ENCODE measurements around the gene ARMC8.

ARMC8 gene

GRCh38 chr3:138242466-138242865 is 55.4 kb downstream of the ARMC8 start:
- DNase-seq (ENCODE audit: insufficient read length, low spot score), result no peak
- FAIRE-seq, result no peak
- no peak for TF ChIP-seq CTCF (IDR thresholded peaks at IDR 0.05; ENCODE audit: insufficient read depth, missing control alignments)

- no peak for TF ChIP-seq CTCF (IDR thresholded peaks at IDR 0.05; ENCODE audit: insufficient read depth, missing control alignments)
- FAIRE-seq, result no peak
- DNase-seq (ENCODE audit: insufficient read length, low spot score), result no peak
Observed at GRCh38 chr3:138245026-138245425, 57.9 kb downstream of the ARMC8 start.

- no peak for TF ChIP-seq CTCF (IDR thresholded peaks at IDR 0.05; ENCODE audit: insufficient read depth, missing control alignments)
- DNase-seq (ENCODE audit: insufficient read length, low spot score), result no peak
- FAIRE-seq, result no peak
Observed at GRCh38 chr3:138249636-138250035, 62.5 kb downstream of the ARMC8 start.

GRCh38 chr3:138253609-138254008 is 66.5 kb downstream of the ARMC8 start:
- no peak for TF ChIP-seq CTCF (IDR thresholded peaks at IDR 0.05; ENCODE audit: insufficient read depth, missing control alignments)
- no peak for DNase-seq (ENCODE audit: insufficient read length, low spot score)
- no peak for FAIRE-seq

- DNase-seq (ENCODE audit: insufficient read length, low spot score) (no peak), FAIRE-seq (no peak)
- TF ChIP-seq CTCF (IDR thresholded peaks at IDR 0.05; ENCODE audit: insufficient read depth, missing control alignments), result no peak
Observed at GRCh38 chr3:138254216-138254615, 67.1 kb downstream of the ARMC8 start.

- DNase-seq (ENCODE audit: insufficient read length, low spot score) (no peak), FAIRE-seq (no peak)
- TF ChIP-seq CTCF (IDR thresholded peaks at IDR 0.05; ENCODE audit: insufficient read depth, missing control alignments), result no peak
Observed at GRCh38 chr3:138256022-138256421, 68.9 kb downstream of the ARMC8 start.

GRCh38 chr3:138257986-138258385 is 70.9 kb downstream of the ARMC8 start:
- TF ChIP-seq CTCF (IDR thresholded peaks at IDR 0.05; ENCODE audit: insufficient read depth, missing control alignments), result no peak
- DNase-seq (ENCODE audit: insufficient read length, low spot score) (no peak), FAIRE-seq (no peak)
